ENCODE data around the gene RAB7A. TPM values are rescaled to one million over a fixed set of nuclear protein-coding genes. Genes with fewer than 3 reads are reported as not detected.

The RAB7A gene
- total and polyA plus RNA-seq, 2 of the 8 experiments (the other 6 are each of a cell fraction or from before 2014, with no cell fraction given): 179 to 195 TPM

- TF ChIP-seq CHD7 (IDR thresholded peaks at IDR 0.05; ENCODE audit: insufficient replicate concordance, low read length) (no peak), PHF8 (conservative IDR thresholded peaks at IDR 0.05; ENCODE audit: low read depth, low read length) (no peak), EZH2 (IDR thresholded peaks at IDR 0.05; ENCODE audit: low read depth, low read length, severe bottlenecking) (no peak), HDAC2 (IDR thresholded peaks at IDR 0.05; ENCODE audit: borderline replicate concordance in 1 of 2, low read depth in 2 of 2, low read length in 2 of 2) (no peak), YY1 (IDR thresholded peaks at IDR 0.05; ENCODE audit: low read depth, low read length) (no peak), SUZ12 (IDR thresholded peaks at IDR 0.05; ENCODE audit: low read length) (no peak)
Observed at GRCh38 chr3:128735884-128736283, 9.9 kb downstream of the RAB7A start (continued).

Measured in H1 (cell line).